ENCODE results near the gene ERMP1.

Gene ERMP1

DNA sequence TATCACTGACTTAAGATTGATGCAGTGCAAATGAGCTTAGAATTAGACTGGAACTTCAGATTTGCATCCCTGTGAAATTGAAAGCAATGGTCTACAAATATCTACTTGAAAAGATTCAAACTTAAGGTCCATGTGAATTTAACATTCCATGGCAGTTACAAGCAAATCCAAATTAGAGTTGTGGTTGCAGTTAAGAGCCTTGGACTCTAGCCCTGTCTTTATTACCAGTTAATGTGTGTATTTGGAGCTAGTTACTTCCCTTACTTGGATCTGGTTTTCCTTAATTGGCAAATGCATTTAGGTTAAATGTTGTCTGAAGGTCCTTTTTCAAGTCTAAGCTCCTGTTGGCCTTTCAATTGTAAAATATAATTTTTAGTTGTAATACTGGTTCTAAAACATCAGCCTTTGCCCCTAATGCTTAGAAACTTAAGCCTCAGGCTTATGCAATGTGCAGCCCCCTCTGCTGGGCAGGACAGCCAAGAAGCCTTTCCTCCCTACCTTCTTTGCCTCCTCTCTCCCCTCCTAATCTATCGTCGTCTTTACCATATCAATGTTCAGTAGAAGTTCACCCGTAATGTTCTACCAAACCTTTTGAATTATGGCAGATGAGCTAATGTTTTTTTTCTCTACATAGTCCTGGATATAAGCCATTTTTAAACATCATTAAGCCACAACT is 59.5 kb downstream of the ERMP1 start:
- no peak for DNase-seq

DNA sequence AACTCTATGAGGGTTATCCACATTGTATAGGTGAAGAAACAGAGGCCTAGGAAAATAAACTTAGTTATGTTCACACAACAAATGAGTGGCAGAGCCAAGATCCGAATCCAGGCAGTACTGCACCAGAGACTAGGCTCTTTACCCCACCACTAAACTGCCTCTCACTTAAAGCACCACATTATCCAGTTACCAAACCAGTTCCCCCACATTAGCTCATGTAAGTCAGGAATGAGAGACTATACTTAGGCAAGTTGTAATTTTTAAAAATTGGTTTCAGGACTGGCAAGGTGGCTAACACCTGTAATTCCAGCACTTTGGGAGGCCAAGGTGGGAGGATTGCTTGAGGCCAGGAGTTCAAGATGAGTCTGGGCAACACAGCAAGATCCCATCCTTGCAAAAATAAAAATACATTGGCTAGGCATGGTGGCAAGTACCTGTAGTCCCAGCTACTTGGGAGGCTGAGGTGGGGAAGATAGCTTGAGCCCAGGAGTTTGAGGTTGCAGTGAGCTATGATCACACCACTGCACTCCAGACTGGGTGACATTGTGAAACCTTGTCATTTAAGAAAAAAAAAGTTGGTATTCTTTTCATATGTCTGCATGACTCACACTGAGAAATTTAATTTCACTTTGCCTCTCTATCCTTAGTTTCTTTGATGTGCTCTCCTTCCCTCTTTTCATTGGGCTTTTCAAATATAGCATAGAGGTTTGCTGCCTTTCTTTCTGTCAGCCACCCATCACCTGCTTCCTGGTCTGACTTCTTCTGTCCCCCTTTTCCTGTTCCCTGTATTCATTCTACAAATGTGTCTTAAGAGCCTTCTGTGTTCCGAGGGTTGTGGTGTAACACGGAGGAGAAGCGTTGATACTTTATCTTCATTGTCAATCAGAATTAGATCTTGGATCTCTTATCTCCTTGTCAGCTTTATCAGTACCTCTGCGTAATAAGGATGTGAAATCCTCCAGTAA is 64.7 kb downstream of the ERMP1 start:
- H3K27me3 ChIP-seq (replicated peaks) = no peaks in the 10 kb centered on the region
- H3K27ac ChIP-seq = no peak overlapping the region
- in situ Hi-C loops (cut with HindIII; ENCODE audit: low pct_ligation_motif_present, low sequenced_read_pairs) = no loop called here
- peaks cover 58% of the 10 kb centered on the region for H3K36me3 ChIP-seq (replicated peaks)
- H3K4me3 ChIP-seq (ENCODE audit: low read depth, low read length) = no peak overlapping the region
- TF ChIP-seq, protein P1, sequence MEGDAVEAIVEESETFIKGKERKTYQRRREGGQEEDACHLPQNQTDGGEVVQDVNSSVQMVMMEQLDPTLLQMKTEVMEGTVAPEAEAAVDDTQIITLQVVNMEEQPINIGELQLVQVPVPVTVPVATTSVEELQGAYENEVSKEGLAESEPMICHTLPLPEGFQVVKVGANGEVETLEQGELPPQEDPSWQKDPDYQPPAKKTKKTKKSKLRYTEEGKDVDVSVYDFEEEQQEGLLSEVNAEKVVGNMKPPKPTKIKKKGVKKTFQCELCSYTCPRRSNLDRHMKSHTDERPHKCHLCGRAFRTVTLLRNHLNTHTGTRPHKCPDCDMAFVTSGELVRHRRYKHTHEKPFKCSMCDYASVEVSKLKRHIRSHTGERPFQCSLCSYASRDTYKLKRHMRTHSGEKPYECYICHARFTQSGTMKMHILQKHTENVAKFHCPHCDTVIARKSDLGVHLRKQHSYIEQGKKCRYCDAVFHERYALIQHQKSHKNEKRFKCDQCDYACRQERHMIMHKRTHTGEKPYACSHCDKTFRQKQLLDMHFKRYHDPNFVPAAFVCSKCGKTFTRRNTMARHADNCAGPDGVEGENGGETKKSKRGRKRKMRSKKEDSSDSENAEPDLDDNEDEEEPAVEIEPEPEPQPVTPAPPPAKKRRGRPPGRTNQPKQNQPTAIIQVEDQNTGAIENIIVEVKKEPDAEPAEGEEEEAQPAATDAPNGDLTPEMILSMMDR (IDR thresholded peaks at IDR 0.05; ENCODE audit: low read depth, low read length, missing control alignments) = no peak
- no peak for DNase-seq

More for the DNA sequence above, 59.5 kb downstream of the ERMP1 start:
- H3K27ac ChIP-seq = no peak overlapping the region
- H3K27me3 ChIP-seq (replicated peaks) = no peaks in the 10 kb centered on the region
- TF ChIP-seq, protein P1 (IDR thresholded peaks at IDR 0.05; ENCODE audit: low read depth, low read length, missing control alignments) = peak; percentile 40
- no peak overlapping the region for H3K4me3 ChIP-seq (ENCODE audit: low read depth, low read length)
- in situ Hi-C loops (cut with HindIII; ENCODE audit: low pct_ligation_motif_present, low sequenced_read_pairs) = no loop called here
- H3K36me3 ChIP-seq (replicated peaks) = peaks cover 42% of the 10 kb centered on the region

DNA sequence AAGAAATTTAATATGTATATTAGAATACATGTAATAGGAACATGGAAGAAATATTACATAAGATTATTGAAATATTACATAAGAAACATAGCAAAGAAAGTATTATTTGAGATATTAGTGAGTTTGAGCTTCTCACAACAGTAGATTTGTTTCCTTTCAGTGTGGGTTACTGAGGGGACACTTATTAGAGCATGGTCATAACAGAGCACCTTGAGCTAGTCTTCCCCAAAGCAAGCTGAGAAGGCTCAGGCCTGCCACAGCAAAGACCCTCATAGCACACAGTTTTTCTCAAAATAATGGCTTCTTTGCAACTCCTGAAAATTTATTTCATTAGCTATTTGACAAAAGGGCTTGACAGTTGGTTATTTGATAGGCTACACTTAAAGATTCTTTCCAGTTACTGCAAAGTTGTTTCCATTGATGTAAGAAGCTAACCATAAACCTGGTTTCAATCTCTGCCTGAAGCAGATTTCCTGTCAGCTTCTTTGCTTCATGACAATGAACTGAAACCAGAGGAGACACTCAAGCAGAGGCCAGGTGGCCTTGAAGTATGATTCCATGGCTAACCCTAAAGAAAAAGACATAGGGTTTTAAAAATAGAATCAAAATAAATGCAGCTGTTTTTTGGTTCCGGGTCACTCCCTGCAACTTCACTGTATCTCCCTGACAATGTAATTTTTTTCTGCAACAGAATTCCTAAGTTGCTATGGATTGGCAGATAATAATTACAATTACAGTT is 68.6 kb downstream of the ERMP1 start:
- Histone ChIP-seq H3K27ac (no peak overlapping the region), H3K27me3 (replicated peaks) (no peaks in the 10 kb centered on the region), H3K4me3 (ENCODE audit: low read depth, low read length) (no peak overlapping the region), H3K36me3 (replicated peaks) (peaks cover 53% of the 10 kb centered on the region)
- in situ Hi-C loops (cut with HindIII; ENCODE audit: low pct_ligation_motif_present, low sequenced_read_pairs) = no loop called here
- TF ChIP-seq, protein P1 (IDR thresholded peaks at IDR 0.05; ENCODE audit: low read depth, low read length, missing control alignments) = no peak
- no peak for DNase-seq

DNA sequence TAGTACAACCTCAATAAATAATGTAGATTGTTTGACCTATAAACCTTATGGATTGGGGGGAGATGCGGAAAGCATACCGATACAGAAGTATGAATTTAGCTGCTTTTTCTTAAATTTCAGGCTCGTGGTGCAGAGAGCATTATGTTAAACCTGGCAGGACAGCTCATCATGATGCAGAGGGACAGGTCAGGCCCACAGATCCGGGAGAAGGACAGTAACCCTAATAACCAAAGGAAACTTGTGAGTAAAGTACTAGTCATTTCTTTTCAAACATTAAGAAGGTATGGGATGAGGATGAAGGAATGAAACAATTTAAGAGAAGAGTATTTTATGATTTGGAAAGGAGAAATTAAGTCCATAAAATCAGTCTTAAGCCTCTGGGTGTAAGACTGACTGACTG is 70.5 kb downstream of the ERMP1 start:
- Histone ChIP-seq H3K36me3 (replicated peaks) (peaks cover 46% of the 10 kb centered on the region), H3K27ac (no peak overlapping the region), H3K4me3 (ENCODE audit: low read depth, low read length) (no peak overlapping the region), H3K27me3 (replicated peaks) (no peaks in the 10 kb centered on the region)
- in situ Hi-C loops (cut with HindIII; ENCODE audit: low pct_ligation_motif_present, low sequenced_read_pairs) = no loop called here
- DNase-seq = no peak
- TF ChIP-seq, protein P1 (IDR thresholded peaks at IDR 0.05; ENCODE audit: low read depth, low read length, missing control alignments) = no peak

DNA sequence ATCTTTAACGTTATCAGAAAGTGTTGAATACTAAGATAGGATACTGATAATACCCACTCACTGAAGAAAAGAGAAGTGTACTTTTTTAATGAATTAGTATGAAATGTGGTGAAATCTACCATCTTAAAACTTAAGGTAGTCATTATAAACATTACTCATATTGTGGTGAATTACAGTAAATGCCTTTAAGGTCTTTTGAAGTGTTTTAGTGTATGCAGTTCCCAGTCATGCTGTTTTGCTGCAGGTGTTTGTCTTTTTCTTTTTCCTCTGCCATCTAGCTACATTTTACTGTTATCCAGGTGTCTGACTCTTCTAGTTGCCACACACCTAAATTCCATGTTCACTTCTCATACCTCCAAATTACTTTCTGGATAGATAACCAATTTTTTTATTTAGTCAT is 72.6 kb downstream of the ERMP1 start:
- in situ Hi-C loops (cut with HindIII; ENCODE audit: low pct_ligation_motif_present, low sequenced_read_pairs) = no loop called here
- DNase-seq = no peak
- no peak overlapping the region for H3K27ac ChIP-seq
- TF ChIP-seq, protein P1 (IDR thresholded peaks at IDR 0.05; ENCODE audit: low read depth, low read length, missing control alignments) = no peak
- H3K36me3 ChIP-seq (replicated peaks) = peaks cover 40% of the 10 kb centered on the region
- no peak overlapping the region for H3K4me3 ChIP-seq (ENCODE audit: low read depth, low read length)
- H3K27me3 ChIP-seq (replicated peaks) = no peaks in the 10 kb centered on the region
